Posterior vena cava (tissue), 2 donors: Measurements from ENCODE around the gene RASSF5. TPM values are rescaled to one million over a fixed set of nuclear protein-coding genes. Genes with fewer than 3 reads are reported as not detected.
"Not testable (repeated sequence)": the region's sequence is repeated elsewhere in the genome, so short reads cannot be mapped to it uniquely, and the experiment has no call there.

Source experiments
- DNase-seq: peaks from one replicate; pipeline ENCODE4 v3.0.0-alpha.2; 2020; ENCODE audit warnings: low spot score
- intact Hi-C, 2 donors: fragments of 100-400 bp; cut with DNase I; formaldehyde crosslinking; loops; one replicate each; pipeline versions ENCODE4 v1.14.1 to v1.14.2; 2022 to 2023
- total RNA-seq, 2 donors: library from RNA; stranded (reverse); fragmentation: NEBNext Ultra II Directional; extraction: Animal tissue kit (Norgen Biotek cat#: 25700); gene quantifications; one replicate each; pipeline ENCODE4 v1.2.1, GENCODE V29; 2021
- donor health status: DM: yes; HTN: yes; CAD: no.
- donor health status: DM: yes; HTN: yes; CAD: no.

RASSF5 gene
- total RNA-seq, 2 donors from 2014 or later, result 11.0 to 13.3 TPM

- intact Hi-C loops, result no loop called here
- no peak for DNase-seq
Measured at GRCh38 chr1:206575165-206575893, 68.0 kb downstream of the RASSF5 start.

DNA sequence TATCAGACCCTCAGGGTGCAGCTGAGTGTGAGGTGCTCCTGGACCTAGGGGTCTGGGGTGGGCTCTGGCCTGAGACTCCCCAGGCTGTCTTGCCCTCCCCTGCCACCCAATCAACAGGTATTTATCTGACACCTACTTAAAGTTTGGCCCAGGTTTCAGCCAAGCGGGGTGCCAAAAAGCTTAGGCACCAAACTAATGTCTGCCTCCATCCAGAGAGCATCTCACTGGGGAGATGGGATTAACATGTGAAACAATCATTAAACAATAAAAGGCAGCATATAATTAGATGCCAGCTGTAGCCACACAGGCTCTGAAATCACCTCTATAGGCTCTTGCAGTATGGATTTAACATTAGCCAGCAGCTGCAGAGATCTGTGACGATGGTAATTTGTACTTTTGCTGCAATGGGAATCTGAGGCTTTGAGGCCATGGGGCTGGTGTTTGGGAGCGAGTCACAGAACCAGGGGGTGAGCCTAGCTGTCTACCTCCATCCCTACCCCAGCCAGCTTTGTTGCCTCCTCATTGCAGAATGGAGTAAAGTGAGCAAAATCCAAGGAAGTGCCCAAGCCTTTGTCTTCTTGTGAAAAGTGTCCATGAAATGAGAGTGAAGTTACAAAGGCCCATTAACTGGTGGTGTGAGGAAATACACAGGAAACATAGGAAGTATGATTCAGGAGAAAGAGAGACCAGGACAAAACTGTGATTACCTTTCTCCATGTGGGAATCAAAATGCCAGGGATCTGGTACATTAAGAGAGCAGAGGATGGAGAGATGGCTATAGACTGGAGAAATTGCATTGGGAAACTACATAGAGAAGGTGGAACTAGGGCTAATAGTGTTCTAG, 68.8 kb downstream of the RASSF5 start:
- DNase-seq, result no peak
- intact Hi-C loops, result no loop called here

- DNase-seq, result no peak
- intact Hi-C loops, result no loop called here
Measured at GRCh38 chr1:206577626-206578025, 70.3 kb downstream of the RASSF5 start.

GRCh38 chr1:206578068-206578977, 71.0 kb downstream of the RASSF5 start:
- intact Hi-C loops, result no loop called here
- DNase-seq, result no peak

DNA sequence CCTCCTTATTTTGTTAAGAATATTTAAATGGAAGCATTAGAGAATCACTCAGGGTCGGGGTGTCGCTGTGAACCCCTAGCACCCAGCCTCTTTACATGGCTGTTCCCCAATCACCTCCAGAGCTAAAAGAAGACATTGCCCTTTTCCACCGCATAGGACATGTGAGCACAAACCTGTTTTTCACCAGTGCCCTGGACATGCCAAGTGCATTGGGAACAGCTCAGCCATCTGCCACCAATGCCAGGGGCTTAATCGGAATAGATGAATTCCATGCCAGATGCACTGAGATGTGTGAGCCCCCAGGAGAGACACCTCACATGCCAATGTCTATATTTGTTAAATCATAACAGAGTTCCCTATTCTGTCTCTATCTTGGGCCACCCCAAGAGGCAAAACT, 71.6 kb downstream of the RASSF5 start:
- intact Hi-C loops, result no loop called here
- no peak for DNase-seq

- intact Hi-C loops, result loop anchor here in 1 of 2 donors (5.0 kb wide), 1 partner anchor 88 kb away; no protein-coding TSS in a partner anchor
- DNase-seq, result peak; percentile 95
Measured at GRCh38 chr1:206579747-206580437, 72.6 kb downstream of the RASSF5 start.

DNA sequence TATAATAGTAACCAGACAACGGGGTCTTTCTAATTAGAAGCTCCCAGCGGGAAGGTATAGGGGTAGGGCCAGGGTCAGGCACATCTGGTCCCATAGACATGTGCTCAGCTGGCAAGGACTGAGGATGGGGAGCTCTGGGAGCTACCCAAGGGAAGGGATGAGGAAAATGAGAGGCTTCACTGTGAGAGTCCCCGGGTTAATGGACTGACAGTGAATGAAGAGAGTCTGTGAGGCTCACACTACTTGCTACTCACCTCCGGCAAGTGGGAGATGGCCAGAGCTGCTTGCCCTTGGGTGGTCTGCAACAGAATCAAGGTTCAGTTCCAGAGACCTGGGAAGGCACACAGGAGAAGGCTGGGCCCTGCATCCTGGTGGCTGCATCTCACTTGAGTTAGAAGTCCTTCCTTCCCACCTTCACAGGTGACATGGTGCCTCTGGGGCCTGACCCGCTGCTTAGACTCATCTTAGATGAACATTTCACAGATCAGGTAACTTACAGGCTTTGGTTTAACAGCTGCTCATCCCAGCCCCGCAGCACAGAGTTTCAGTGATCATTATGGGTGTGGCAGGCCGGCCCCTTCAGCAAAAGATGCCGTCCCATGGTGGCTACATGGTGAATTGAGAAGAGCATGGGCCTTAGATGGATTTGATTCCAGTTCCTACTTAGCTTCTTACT, 73.2 kb downstream of the RASSF5 start:
- DNase-seq, result no peak
- intact Hi-C loops, result loop anchor here in 1 of 2 donors (5.0 kb wide), 1 partner anchor 88 kb away; no protein-coding TSS in a partner anchor

DNA sequence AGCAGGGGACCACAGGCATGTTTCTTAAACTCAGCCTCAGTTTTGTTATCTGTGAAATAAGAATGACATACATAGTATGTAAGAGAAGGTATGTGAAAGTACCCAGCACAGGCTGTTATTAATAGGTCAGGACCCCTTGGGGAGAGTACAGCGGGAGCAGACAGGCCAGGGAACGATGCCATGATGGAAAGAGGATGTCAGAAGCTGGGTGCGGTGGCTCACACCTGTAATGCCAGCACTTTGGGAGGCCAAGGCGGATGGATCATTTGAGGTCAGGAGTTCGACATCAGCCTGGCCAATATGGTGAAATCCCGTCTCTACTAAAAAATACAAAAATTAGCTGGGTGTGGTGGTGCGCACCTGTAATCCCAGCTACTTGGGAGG, 73.8 kb downstream of the RASSF5 start:
- intact Hi-C loops, result loop anchor here in 1 of 2 donors (5.0 kb wide), 1 partner anchor 89 kb away; no protein-coding TSS in a partner anchor
- DNase-seq, result not testable (repeated sequence)

- intact Hi-C loops, result loop anchor here in 1 of 2 donors (5.0 kb wide), 1 partner anchor 89 kb away; no protein-coding TSS in a partner anchor
- DNase-seq, result no peak
Measured at GRCh38 chr1:206581571-206581981, 74.2 kb downstream of the RASSF5 start.

DNA sequence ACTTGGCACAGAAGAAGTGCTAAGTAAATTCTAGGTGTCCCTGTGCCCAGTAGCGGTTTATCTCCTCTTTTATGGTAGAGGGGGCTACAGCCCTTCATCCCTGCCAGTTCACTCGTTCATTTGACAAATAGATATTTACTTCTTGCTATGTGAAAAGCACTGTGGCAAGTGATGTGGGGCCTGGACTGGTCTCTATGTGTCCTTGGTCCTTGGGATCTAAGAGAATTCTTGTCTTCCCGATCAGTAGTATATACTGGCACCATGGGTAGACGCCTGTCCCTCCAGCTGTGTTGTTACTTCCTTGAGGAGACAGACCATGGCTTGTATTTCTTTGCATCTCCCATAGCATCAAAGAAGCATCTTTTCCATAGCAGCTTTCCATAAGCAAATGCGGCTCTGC, 75.2 kb downstream of the RASSF5 start:
- DNase-seq, result no peak
- intact Hi-C loops, result loop anchor here in 1 of 2 donors (5.0 kb wide), 1 partner anchor 90 kb away; no protein-coding TSS in a partner anchor

DNA sequence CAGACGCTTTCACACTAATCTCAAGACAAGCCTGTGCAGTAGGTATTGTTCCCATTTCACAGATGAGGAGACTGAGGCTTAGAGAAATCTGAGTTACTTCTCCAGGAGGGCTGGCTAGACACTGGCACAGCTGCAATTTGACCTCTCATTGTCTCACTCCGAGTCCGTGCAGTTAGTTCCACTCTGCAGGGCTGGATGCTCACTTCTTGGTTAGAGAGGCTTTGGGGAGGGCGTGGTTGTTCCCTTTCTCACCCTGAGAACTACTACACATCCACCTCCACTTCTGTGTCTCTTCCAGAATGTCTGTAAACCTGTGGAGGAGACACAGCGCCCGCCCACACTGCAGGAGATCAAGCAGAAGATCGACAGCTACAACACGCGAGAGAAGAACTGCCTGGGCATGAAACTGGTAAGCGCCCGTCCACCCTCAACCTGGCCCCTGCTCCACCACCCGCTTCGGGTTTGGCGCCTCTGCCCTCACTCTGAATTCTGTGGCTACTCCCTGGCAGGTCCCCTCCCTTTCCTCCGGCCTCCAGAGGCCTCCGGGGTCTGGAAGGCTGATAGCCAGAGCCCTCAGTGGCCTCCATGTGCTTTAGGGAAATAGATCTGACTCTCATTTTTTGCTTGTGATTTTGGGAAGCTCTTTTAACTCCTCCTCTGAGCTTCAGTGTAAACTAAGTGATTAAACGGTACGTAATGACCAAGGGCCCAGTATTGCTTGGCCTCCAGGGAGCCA, 75.8 kb downstream of the RASSF5 start:
- intact Hi-C loops, result loop anchor here in 1 of 2 donors (5.0 kb wide), 1 partner anchor 91 kb away; no protein-coding TSS in a partner anchor
- DNase-seq, result no peak

DNA sequence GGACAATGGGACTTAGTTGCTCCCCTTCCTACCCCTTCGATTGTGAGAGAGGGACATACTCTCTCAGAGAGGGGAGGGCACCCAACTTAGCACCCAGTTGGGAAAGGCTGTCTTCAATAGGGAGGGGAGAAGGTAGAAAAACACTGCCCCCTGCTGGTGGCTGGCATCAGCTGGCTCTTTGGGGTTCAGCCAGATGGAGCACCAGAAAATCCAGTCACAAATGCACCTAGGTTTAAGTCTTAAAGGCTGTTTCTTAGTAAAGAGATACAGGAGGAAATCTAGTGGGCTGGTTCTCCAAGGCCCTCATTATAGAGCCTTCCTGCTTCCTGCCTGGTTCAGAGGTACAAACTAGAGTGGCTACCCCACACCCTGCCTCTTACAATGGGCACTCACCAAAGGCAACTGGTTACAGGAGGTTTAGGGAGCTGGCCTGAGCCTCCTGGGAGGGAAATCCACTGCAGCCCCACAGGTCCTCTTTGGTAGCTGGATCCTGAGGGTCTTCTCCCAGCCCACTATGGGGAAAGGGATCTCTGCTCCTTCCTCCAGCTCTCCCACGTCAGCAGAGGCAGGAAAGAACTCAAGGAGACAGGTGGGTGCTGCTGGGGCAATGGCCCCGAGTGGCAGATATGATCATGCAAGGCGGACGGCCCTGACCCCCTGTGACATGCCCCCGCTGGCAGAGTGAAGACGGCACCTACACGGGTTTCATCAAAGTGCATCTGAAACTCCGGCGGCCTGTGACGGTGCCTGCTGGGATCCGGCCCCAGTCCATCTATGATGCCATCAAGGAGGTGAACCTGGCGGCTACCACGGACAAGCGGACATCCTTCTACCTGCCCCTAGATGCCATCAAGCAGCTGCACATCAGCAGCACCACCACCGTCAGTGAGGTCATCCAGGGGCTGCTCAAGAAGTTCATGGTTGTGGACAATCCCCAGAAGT, 76.6 kb downstream of the RASSF5 start:
- peak; percentile 93 for DNase-seq

GRCh38 chr1:206584683-206585082, 77.4 kb downstream of the RASSF5 start:
- intact Hi-C loops, result loop anchor here (2.0 to 5.0 kb wide), 3 partner anchors 40 to 94 kb away; no protein-coding TSS in a partner anchor
- no peak for DNase-seq

More for the DNA sequence above, 76.6 kb downstream of the RASSF5 start:
- intact Hi-C loops, result loop anchor here (2.0 to 5.0 kb wide), 3 partner anchors 39 to 93 kb away; no protein-coding TSS in a partner anchor

- intact Hi-C loops, result no loop called here
- DNase-seq, result no peak
Measured at GRCh38 chr1:206586501-206587445, 79.4 kb downstream of the RASSF5 start.

DNA sequence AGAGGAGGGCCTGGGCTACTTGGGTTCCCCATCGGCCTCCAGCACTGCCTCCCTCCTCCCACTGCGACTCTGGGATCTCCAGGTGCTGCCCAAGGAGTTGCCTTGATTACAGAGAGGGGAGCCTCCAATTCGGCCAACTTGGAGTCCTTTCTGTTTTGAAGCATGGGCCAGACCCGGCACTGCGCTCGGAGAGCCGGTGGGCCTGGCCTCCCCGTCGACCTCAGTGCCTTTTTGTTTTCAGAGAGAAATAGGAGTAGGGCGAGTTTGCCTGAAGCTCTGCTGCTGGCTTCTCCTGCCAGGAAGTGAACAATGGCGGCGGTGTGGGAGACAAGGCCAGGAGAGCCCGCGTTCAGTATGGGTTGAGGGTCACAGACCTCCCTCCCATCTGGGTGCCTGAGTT, 80.6 kb downstream of the RASSF5 start:
- intact Hi-C loops, result no loop called here
- no peak for DNase-seq
